ENCODE results near the gene BOLA3.
"Not testable (repeated sequence)": the region's sequence is repeated elsewhere in the genome, so short reads cannot be mapped to it uniquely, and the experiment has no call there.

Gene BOLA3

GRCh38 chr2:74148457-74149246 lies 940 bp upstream of the BOLA3 start:
- no peak for DNase-seq

DNA sequence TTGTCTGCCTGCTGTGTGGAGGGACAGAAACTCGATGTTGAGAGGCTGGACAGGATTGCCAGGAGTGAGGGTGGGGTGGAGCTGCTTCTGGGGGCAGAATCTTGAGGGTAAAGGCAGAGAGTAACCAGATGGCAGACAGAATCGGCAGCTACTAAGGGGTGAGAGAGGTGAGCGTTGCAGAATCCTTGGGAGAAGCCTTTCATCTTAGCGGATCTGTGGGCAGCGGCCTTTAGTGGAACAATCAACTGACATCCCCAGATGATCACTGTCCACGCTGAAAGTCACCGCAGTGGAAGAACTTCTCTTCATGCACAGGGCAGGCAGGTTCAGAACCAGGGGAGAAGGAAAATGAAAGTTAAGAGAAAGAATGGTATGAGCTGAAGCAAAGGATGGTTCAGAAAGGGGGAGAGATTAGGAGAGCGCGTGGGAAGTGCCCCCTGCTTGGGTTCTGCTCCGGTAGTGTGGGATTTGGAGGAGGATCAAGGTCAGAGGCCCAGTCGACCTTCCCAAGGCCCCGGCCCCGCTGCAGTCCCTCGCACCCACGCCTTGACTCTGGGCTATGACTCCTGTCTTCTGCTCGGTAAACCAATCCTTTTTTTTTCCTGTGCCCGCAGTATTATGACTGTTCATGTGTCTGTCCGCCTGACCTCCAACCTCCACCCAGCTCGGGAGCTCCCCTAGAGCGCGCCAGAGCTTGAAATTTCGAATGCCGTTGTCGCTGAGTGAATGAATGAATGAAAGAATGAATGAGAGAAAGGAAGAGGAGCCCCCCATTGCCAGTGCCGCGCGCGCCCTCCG lies 584 bp downstream of the BOLA3 start:
- DNase-seq = peak; percentile 66 to 74 (median 74)

DNA sequence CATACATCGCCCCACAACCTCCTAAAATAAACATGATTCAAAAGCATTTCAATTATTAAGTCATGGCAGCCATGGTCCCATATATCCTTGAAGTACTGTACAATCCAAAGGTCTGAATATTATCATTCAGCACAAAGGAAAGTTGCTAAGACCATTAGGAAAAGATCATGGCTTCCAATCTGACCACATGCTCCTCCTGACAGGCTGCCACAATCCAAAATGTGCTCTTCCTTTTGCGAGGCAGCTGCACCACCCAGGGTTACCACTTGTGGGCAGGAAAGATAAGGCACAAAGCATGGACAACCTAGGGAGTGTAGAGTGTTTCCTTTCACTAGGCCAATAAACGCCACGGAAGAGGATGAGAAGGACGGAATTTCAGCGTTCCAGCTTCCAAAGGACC lies 5.4 kb downstream of the BOLA3 start:
- DNase-seq = peak in 1 of 3 donors; percentile 10

GRCh38 chr2:74138600-74139323 lies 8.9 kb downstream of the BOLA3 start:
- DNase-seq = no peak

- no peak for DNase-seq
Observed at GRCh38 chr2:74137651-74138599, 9.8 kb downstream of the BOLA3 start.

DNA sequence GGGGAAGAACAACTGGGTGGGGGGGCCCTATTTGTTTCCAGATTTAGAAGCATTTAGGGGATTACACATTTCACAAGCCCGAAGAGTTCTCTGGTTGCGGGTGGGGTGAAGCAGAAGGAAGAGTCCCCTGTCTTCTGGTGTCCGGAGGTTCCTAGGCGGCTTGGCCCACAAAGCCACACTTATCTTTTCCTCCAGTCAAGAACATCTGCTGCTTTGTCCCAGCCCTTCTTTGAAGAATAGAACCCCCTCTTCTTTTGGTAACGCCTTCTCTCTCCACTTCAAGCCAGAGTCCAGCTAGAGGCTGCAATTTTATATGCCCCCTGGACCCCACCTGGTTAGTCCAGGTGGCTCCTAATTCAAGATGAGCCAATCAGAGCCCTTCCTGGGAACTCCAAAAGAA lies 15.8 kb downstream of the BOLA3 start:
- no peak for DNase-seq

DNA sequence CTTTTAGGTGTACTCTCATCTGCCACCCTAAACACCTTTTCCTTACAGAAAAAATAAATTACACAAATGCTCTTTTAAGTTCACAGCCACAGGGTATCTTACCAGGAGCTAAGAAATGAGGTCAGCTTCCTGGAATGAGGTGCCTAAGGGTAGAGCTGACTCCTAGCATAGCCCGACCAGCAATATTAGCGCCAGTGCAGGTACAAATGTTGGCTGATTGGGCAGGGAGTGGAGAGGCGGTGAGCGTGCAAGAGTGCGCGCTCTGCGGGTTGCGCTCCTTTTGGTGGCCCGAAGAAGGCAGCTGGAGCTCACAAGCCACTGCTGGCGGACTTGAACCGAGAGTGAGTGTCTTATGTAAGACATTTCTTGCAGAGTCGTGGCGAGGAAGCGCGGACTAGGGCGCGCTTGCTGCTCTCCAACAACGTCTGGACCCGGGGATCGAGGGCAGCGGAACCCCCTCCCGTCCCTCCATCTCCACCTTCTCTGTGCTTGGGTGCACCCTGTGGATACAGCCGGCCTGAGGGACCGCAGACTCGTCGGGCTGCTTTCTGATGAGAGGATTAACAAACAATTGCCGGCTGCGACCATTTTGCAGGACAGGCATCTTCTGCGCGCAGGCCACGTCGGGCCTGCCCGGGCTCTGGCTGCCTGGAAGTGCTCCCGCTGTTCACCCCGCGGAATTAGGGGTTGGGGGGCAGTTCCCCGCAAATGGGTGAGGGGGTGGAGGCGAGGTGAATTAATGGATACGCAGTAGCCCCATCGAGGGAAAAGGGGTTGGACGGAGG lies 17.3 kb downstream of the BOLA3 start:
- no peak for DNase-seq

GRCh38 chr2:74128206-74128605 lies 19.5 kb downstream of the BOLA3 start:
- no peak for DNase-seq

GRCh38 chr2:74123955-74124354 lies 23.8 kb downstream of the BOLA3 start:
- DNase-seq = not testable (repeated sequence)

DNA sequence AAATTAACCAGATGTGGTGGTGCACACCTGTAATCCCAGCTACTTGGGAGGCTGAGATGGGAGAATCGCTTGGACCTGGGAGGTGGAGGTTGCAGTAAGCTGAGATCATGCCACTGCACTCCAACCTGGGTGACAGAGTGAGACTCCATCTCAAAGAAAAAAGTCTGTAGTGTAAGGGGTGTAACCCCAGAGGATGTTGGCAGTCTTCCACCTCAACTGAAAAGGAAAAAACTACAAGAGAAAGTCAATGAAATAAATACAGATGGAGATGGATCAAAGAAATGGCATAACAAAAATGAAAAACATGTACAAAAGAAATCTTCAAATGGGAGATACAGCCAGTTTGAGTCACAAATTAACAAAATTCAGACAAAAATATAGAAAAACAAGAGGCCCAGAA lies 25.9 kb downstream of the BOLA3 start:
- DNase-seq = not testable (repeated sequence)

GRCh38 chr2:74119912-74120825 lies 27.5 kb downstream of the BOLA3 start:
- peak; percentile 89 to 95 (median 91) for DNase-seq

DNA sequence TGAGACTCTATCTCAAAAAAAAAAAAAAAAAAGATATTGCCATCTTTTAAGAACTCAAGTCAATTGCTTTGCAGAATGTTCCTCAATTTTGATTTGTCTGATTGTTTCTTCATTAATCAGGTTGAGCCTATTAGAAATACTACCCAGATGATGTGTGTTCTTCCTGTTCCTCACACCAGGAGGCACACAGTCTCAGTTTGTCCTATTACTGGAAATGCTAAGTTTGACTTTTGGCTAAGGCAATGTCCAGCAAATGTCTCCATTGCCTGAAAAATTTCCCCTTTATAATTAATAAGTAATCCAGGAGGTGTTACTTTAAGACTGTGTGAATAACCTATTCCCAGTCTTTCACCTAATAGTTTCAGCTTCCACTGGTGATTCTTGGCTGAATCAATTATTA lies 28.4 kb downstream of the BOLA3 start:
- DNase-seq = peak; percentile 19 to 39 (median 21)

DNA sequence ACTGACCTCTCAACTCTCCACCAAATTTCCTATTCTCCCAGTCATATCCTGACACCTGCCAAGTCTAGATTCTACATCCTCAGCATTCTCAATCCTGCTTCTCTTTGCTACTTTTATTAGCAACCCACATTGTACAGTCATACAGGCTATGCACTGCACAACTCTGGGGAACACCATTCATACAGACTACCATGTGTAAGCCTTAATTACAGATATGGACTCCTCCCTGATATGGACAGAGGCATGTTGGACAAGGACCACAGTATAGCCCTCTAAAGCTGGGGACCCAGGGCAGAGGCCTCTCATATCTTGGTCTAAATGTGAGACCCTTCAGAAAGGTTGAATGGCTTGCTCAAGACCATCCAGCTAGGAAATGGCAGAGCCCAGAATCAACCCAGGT lies 36.3 kb downstream of the BOLA3 start:
- DNase-seq = no peak

DNA sequence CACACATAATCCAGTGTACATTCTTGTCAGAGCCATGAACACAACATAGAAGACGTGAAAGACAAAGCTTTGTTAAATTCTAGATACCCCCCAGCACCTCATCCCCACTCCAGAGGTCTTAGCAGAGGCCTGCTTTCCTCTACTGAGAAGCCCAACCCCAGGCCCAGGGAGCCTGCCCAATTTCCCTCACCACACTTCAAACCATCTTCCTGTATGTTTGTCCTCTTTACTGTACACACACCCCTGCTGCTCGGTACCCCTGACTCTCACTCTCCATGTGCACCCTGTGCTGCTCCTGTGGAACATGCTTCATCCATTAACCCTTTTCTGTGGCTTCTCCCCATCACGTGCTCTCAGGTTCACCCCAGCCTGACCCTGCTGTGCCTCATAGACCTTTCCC lies 37.2 kb downstream of the BOLA3 start:
- DNase-seq = no peak

GRCh38 chr2:74109551-74109950 lies 38.2 kb downstream of the BOLA3 start:
- DNase-seq = no peak

DNA sequence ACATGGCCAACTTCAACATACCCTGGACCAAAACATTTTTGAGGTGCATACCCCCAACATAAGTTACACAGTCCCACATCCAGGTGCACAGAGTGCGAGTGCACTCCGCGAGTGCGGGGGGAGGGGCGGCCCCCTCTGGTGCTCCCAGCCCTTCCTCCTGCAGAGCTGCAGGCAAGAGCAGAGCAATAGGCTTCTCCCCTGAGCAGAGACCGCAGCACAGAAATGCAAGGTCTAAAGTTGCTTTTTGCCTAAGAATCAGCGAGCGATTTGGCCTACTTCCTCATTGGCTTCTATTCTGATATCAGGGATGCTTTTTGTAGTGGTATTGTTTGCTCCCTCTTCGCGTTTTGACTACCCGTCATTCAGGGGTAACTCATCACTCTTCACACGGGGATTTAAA lies 40.6 kb downstream of the BOLA3 start:
- no peak for DNase-seq

DNA sequence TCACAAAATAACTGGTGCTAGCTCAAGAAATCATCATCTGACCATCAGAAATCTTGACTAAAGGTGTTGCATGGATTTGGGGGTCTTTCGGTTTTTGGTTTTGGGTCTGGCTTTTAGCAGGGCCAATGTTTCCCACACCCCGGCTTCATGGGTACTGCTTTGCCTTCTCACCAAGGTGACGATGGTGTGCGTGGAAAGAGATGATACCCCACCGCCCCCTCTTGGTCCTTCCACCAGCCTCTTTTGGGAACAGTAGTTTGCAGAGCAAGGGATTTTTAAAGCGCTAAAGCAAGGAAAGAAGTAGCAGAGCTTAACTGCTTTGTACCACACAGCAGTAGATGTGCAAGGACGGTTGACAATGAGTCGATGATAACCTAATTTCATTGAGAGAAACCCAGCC lies 42.3 kb downstream of the BOLA3 start:
- DNase-seq = no peak

GRCh38 chr2:74104839-74105238 lies 42.9 kb downstream of the BOLA3 start:
- no peak for DNase-seq

DNA sequence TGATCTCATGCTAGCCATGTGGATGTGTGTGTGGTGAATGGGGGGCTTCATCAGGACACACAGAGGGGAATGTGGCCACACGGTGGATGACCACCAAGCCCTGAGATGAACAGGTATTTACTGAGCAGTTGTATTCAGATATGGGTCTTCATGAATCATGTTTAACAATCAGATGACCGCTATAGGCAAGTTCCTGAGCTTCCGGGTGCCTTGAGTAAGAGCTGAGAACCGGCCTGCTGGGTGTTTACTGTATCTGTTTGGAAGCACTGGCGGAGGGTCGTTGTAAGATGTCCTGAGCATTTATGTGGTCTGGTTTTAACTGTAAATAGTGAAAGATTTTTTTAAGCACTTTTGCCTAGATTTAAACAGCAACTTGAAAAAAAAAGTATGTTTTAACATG lies 43.9 kb downstream of the BOLA3 start:
- DNase-seq = no peak

GRCh38 chr2:74102516-74102915 lies 45.2 kb downstream of the BOLA3 start:
- DNase-seq = no peak
